Nephron (organoid): Measurements from ENCODE around the gene SUCNR1.

Experiments used
- H3K27ac Mint-ChIP-seq, 3 experiments: 2 replicates each; pipeline ENCODE4 v1.8.0; 2020; ENCODE audit warnings: mixed read lengths in 3 of 3, mild to moderate bottlenecking in 2 of 3, moderate library complexity in 1 of 3
- H3K27me3 Mint-ChIP-seq: 2 replicates; pipeline ENCODE4 v1.8.0; 2021; ENCODE audit warnings: low read depth, mild to moderate bottlenecking, moderate library complexity, mixed read lengths
- H3K36me3 Mint-ChIP-seq: 2 replicates; pipeline ENCODE4 v1.8.0; 2020; ENCODE audit warnings: low read depth, mixed read lengths
- H3K4me1 Mint-ChIP-seq: 2 replicates; pipeline ENCODE4 v1.8.0; 2020; ENCODE audit warnings: mixed read lengths
- H3K4me3 Mint-ChIP-seq, 3 experiments: 2 replicates each; pipeline ENCODE4 v1.8.0; 2020; ENCODE audit warnings: mild to moderate bottlenecking in 3 of 3, mixed read lengths in 3 of 3, moderate library complexity in 2 of 3
- H3K9me3 Mint-ChIP-seq: 2 replicates; pipeline ENCODE4 v1.8.0; 2020; ENCODE audit warnings: mixed read lengths
- TF ChIP-seq, protein P1 (sequence below), 3 experiments: fragments of 200-600 bp; sonication (generic); IDR thresholded peaks; one replicate each; pipeline ENCODE4 v1.5.0; 2021; ENCODE audit warnings: antibody characterized with exemption in 3 of 3; ENCODE audit not compliant: unreplicated experiment in 3 of 3

The SUCNR1 gene

DNA sequence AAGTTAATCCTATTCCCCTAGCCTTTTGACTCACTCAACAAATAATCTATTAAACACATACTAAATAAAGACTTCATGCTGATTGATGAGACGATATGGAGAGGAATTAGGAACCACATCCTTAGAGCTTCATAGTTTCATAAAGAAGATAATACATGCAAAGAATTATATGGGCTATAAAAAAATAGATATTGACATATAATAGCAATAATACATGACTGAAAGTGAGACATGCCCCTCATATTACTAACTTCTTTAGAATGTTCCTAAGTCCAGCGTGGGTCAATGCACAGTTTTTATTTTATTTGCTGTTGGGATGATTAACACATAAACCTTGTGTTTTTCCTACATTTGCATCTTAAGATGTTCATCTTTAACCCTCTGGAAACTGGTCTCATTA is 32.2 kb downstream of the SUCNR1 start:
- H3K27me3 Mint-ChIP-seq = no peaks in the 10 kb centered on the region
- H3K4me3 Mint-ChIP-seq = no peak overlapping the region
- H3K27ac Mint-ChIP-seq = no peak overlapping the region
- H3K4me1 Mint-ChIP-seq = peaks cover 23% of the 10 kb centered on the region
- H3K36me3 Mint-ChIP-seq = no peaks in the 10 kb centered on the region
- TF ChIP-seq, protein P1, sequence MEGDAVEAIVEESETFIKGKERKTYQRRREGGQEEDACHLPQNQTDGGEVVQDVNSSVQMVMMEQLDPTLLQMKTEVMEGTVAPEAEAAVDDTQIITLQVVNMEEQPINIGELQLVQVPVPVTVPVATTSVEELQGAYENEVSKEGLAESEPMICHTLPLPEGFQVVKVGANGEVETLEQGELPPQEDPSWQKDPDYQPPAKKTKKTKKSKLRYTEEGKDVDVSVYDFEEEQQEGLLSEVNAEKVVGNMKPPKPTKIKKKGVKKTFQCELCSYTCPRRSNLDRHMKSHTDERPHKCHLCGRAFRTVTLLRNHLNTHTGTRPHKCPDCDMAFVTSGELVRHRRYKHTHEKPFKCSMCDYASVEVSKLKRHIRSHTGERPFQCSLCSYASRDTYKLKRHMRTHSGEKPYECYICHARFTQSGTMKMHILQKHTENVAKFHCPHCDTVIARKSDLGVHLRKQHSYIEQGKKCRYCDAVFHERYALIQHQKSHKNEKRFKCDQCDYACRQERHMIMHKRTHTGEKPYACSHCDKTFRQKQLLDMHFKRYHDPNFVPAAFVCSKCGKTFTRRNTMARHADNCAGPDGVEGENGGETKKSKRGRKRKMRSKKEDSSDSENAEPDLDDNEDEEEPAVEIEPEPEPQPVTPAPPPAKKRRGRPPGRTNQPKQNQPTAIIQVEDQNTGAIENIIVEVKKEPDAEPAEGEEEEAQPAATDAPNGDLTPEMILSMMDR (IDR thresholded peaks at IDR 0.05; ENCODE audit: unreplicated experiment in 3 of 3) = no peak
- no peaks in the 10 kb centered on the region for H3K9me3 Mint-ChIP-seq

- no peak overlapping the region for H3K27ac Mint-ChIP-seq
- peaks cover 17% of the 10 kb centered on the region for H3K4me1 Mint-ChIP-seq
- no peak overlapping the region for H3K4me3 Mint-ChIP-seq
- TF ChIP-seq, protein P1 (IDR thresholded peaks at IDR 0.05; ENCODE audit: unreplicated experiment in 3 of 3) = no peak
- H3K27me3 Mint-ChIP-seq = no peaks in the 10 kb centered on the region
- no peaks in the 10 kb centered on the region for H3K36me3 Mint-ChIP-seq
- peaks cover 1% of the 10 kb centered on the region for H3K9me3 Mint-ChIP-seq
Observed at GRCh38 chr3:151906751-151907150, 33.3 kb downstream of the SUCNR1 start.

DNA sequence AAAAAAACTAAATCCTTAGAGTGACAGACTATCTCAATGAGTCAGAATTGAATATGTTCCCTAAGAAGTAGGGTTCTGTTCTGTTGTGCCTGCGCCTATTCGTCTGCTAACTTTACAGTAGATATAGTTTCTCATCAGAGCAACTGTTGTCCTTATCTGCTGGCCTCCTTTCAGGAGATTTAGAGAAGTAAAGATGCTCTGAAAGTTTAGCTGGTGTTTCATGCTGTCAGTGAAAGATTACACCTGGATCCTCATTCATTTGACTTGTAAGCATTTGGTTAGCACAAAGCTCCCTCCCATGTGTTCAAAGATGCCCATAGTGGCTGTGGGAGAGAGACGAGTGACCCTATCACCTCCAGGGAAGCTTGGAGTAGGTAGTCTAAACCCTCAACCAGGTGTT is 35.0 kb downstream of the SUCNR1 start:
- H3K27ac Mint-ChIP-seq = no peak overlapping the region
- TF ChIP-seq, protein P1 (IDR thresholded peaks at IDR 0.05; ENCODE audit: unreplicated experiment in 3 of 3) = no peak
- H3K27me3 Mint-ChIP-seq = no peaks in the 10 kb centered on the region
- peaks cover 6% of the 10 kb centered on the region for H3K4me1 Mint-ChIP-seq
- peaks cover 2% of the 10 kb centered on the region for H3K9me3 Mint-ChIP-seq
- H3K4me3 Mint-ChIP-seq = no peak overlapping the region
- H3K36me3 Mint-ChIP-seq = no peaks in the 10 kb centered on the region

GRCh38 chr3:151909681-151910405 is 36.4 kb downstream of the SUCNR1 start:
- no peaks in the 10 kb centered on the region for H3K36me3 Mint-ChIP-seq
- H3K27ac Mint-ChIP-seq = no peak overlapping the region
- peaks cover 2% of the 10 kb centered on the region for H3K9me3 Mint-ChIP-seq
- H3K4me3 Mint-ChIP-seq = no peak overlapping the region
- TF ChIP-seq, protein P1 (IDR thresholded peaks at IDR 0.05; ENCODE audit: unreplicated experiment in 3 of 3) = no peak
- no peaks in the 10 kb centered on the region for H3K27me3 Mint-ChIP-seq
- no peaks in the 10 kb centered on the region for H3K4me1 Mint-ChIP-seq

GRCh38 chr3:151911462-151911861 is 38.0 kb downstream of the SUCNR1 start:
- H3K4me1 Mint-ChIP-seq = no peaks in the 10 kb centered on the region
- TF ChIP-seq, protein P1 (IDR thresholded peaks at IDR 0.05; ENCODE audit: unreplicated experiment in 3 of 3) = no peak
- no peaks in the 10 kb centered on the region for H3K36me3 Mint-ChIP-seq
- no peak overlapping the region for H3K27ac Mint-ChIP-seq
- no peak overlapping the region for H3K4me3 Mint-ChIP-seq
- H3K27me3 Mint-ChIP-seq = no peaks in the 10 kb centered on the region
- peaks cover 2% of the 10 kb centered on the region for H3K9me3 Mint-ChIP-seq

GRCh38 chr3:151912028-151912427 is 38.6 kb downstream of the SUCNR1 start:
- no peaks in the 10 kb centered on the region for H3K4me1 Mint-ChIP-seq
- TF ChIP-seq, protein P1 (IDR thresholded peaks at IDR 0.05; ENCODE audit: unreplicated experiment in 3 of 3) = no peak
- no peak overlapping the region for H3K4me3 Mint-ChIP-seq
- no peak overlapping the region for H3K27ac Mint-ChIP-seq
- H3K36me3 Mint-ChIP-seq = no peaks in the 10 kb centered on the region
- no peaks in the 10 kb centered on the region for H3K27me3 Mint-ChIP-seq
- peaks cover 2% of the 10 kb centered on the region for H3K9me3 Mint-ChIP-seq
